GM21526 (cell line): Measurements from ENCODE around the gene GDPD3.

Experiments used
- ATAC-seq: cut with Tn5 transposase; IDR thresholded peaks from one replicate; pipeline ENCODE4 v1.9.1; 2021; ENCODE audit warnings: moderate library complexity; ENCODE audit not compliant: unreplicated experiment, low FRiP score

GDPD3 gene

GRCh38 chr16:30113031-30113710 is at the start of gene GDPD3:
GDPD3 (minus strand) TSS chr16:30113537; CDS start chr16:30113478, 59 bp downstream.
- no peak for ATAC-seq

- no peak for ATAC-seq
Observed at GRCh38 chr16:30157214-30157613, 43.9 kb upstream of the GDPD3 start.

GRCh38 chr16:30155188-30155587 is 41.9 kb upstream of the GDPD3 start:
- ATAC-seq: no peak

- ATAC-seq: no peak
Observed at GRCh38 chr16:30152517-30152916, 39.2 kb upstream of the GDPD3 start.

GRCh38 chr16:30151091-30151490 is 37.8 kb upstream of the GDPD3 start:
- no peak for ATAC-seq

GRCh38 chr16:30149250-30149930 is 36.1 kb upstream of the GDPD3 start:
- ATAC-seq: no peak

GRCh38 chr16:30147843-30148510 is 34.6 kb upstream of the GDPD3 start:
- no peak for ATAC-seq

- ATAC-seq: no peak
Observed at GRCh38 chr16:30145657-30146056, 32.3 kb upstream of the GDPD3 start.

GRCh38 chr16:30144917-30145316 is 31.6 kb upstream of the GDPD3 start:
- ATAC-seq: no peak

GRCh38 chr16:30144017-30144416 is 30.7 kb upstream of the GDPD3 start:
- ATAC-seq: no peak

GRCh38 chr16:30143347-30143702 is 30.0 kb upstream of the GDPD3 start:
- ATAC-seq: no peak

GRCh38 chr16:30142672-30143346 is 29.5 kb upstream of the GDPD3 start:
- no peak for ATAC-seq

- no peak for ATAC-seq
Observed at GRCh38 chr16:30141750-30142149, 28.4 kb upstream of the GDPD3 start.

- ATAC-seq: no peak
Observed at GRCh38 chr16:30139583-30140481, 26.5 kb upstream of the GDPD3 start.

- no peak for ATAC-seq
Observed at GRCh38 chr16:30137897-30138296, 24.6 kb upstream of the GDPD3 start.

- ATAC-seq: no peak
Observed at GRCh38 chr16:30136971-30137605, 23.8 kb upstream of the GDPD3 start.

GRCh38 chr16:30132591-30132990 is 19.3 kb upstream of the GDPD3 start:
- ATAC-seq: no peak

- no peak for ATAC-seq
Observed at GRCh38 chr16:30131869-30132475, 18.6 kb upstream of the GDPD3 start.

GRCh38 chr16:30127993-30128392 is 14.7 kb upstream of the GDPD3 start:
- no peak for ATAC-seq
